Measurements from ENCODE around the gene SLC9A9.

SLC9A9 gene

DNA sequence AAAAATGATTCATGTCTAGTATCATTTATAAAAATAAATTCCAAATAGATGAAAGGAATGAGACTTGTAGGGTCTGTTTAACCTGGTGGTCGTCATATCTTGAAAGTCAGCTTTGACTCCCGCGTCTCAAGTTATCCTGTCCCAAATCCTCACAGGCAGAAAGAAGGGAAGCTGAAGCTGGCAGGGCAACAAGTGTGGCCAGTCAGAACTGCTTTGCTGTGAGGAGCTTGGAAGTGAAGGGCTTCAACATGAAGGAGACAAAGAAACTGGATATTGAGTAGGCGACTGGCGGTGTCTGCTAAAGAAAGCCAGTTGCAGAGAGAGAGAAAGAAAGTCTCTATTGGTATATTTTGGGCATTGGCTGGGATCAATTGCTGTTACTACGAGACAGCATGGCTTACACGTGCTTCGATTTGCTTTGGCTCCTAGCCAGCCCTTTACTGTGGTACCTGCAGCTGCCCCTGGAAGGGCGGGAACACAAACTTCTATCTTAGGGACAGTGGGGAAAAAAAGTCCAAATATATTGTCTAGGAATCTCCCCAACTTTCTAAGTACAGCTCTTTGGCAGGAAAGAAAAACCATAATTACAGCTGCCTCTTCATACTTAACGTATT, 621.5 kb downstream of the SLC9A9 start:
- DNase-seq (ENCODE audit: low read depth in 2 of 2, low spot score in 1 of 2), result no peak

DNA sequence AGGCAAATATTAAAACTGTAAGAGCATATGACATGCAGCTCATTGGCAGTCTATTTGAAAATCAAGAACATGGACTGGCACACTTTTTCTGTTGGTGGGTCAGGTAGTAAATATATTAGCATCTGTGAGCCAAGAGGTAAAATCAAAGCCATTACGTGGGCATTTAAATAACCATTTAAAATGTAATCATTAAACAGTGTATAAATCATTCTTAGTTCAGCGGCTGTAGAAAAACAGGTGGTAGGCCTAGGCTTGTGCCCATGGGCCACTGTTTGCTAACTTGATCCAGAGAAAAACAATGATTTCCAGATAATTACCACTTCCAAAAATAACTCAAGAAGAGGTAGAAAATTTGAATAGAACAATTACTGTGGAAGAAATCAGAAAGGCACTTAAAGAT, 623.6 kb downstream of the SLC9A9 start:
- DNase-seq (ENCODE audit: low read depth in 2 of 2, low spot score in 1 of 2), result no peak

DNA sequence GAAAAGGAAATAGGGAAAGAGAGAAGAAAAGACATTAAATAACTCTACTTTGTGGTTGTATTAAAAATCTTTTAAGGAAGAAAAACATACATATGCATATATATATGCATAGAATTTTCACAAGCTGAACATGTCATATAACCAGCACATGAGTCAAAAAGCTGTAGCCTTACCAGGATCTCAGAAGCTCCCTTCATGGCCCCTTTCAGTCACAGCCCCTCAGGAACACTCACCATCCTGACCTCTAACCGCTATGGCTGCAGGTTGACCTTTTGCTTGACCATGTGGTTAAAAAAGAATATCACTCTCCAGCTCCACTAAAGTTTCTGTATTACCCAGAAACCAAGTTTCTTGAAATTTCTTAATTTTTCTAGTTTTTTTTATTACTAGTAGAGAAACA, 625.3 kb downstream of the SLC9A9 start:
- DNase-seq (ENCODE audit: low read depth in 2 of 2, low spot score in 1 of 2), result no peak

DNA sequence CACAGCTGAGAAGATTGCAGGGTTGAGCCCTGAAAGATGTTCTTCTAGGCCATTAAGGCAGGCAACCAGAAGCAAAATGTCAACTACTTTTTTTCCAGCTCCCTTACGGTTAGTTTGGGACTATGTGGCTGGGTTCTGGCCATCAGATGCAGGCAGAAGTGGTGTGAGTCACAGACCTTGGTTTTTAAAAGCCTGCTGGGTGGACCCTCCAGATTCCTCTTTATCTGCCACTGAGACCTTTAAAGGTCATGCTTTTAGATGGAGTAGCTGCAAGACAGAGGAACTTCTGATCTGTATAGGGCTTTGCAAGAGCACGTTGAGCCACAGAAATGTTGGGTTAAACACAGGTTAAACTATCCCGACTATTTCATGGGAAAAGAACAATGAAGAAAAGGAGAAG, 625.8 kb downstream of the SLC9A9 start:
- DNase-seq (ENCODE audit: low read depth in 2 of 2, low spot score in 1 of 2), result no peak

DNA sequence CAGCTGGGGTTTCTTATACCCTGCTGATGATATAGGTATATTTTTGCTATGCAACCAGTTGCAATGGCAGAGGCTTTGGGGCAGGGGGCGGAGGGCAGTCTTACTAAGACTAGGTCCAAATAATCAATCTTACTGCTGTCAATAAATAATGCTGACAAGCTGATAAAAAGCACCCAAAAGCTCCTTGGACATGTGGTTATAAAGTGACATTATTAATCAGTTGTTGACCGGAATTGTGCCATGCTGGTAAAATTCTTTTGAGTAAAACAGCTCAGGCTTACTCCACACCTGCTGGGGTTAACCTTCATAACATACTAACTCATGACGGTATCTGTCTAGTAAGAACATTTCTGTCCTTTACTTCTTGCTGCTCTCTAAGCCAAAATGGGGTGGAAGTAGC, 626.8 kb downstream of the SLC9A9 start:
- DNase-seq (ENCODE audit: low read depth in 2 of 2, low spot score in 1 of 2), result no peak

DNA sequence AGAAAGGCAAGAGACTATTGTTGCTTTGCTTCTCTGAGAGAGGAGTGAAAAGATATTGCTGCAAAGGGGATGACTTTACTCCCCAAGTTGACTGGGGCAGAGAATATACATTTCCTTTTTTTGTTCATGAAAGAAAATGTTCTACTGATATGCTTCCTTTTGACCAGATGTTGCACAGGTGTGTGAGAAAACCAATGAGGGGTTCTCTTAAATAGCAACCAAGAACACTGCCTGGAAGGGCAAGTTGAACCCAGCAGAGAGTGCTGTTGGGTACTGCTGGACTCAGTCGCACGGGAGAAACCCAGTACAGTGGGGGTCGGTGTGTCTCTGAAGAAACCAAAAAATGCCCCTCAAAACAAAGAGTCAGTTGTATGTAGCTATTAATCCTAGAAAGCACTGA, 627.5 kb downstream of the SLC9A9 start:
- no peak for DNase-seq (ENCODE audit: low read depth in 2 of 2, low spot score in 1 of 2)

DNA sequence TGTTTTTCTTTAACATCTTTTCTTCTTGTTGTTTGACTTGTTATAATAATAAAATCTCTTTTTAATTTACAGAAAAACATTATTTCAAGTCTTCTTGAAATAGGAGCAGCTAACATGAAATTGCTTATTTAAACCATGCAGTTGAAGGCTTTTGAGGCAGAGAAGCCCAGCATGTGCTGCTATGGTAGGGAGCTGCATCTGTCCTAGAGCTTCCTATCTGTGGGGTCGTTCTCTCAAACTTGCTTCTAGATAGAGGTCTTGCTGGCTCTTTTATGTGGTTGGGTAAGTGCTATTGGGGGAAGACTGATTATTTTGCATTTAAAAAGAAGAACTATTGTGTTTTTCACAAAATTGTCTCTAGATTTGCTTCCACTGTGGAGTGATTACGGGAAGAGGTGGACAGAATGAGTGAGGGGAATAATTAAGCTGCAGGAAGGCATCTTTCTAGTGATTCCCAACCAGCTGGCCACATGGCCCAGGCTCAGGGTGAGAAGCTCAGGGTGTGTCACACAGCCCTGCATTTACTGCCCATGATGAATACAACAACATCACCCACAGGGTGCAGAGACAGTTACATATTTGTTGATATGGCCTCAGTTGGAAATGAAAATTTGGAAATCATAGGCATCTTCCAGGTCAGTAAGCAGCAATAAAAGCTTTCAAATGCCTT, 630.0 kb downstream of the SLC9A9 start:
- DNase-seq (ENCODE audit: low read depth in 2 of 2, low spot score in 1 of 2), result no peak

DNA sequence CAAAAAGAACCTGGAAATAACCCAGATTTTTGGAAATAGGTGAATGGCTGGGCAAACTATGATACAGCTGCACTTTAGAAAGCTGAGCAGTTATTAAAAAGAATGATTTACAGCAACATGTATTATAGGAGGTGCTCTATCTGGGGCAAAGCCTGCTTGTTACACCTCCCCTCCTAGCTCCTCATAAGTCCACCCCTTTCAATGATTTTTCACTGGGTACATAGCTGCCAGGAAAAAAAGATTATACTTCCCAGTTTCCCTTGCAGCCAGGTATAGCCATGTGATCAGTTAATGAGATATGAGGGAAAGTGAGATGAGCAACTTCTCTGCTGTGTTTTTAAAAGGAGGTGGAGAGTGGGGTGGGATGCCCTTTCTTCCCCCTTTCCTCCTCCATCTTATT, 631.0 kb downstream of the SLC9A9 start:
- DNase-seq (ENCODE audit: low read depth in 2 of 2, low spot score in 1 of 2), result no peak

DNA sequence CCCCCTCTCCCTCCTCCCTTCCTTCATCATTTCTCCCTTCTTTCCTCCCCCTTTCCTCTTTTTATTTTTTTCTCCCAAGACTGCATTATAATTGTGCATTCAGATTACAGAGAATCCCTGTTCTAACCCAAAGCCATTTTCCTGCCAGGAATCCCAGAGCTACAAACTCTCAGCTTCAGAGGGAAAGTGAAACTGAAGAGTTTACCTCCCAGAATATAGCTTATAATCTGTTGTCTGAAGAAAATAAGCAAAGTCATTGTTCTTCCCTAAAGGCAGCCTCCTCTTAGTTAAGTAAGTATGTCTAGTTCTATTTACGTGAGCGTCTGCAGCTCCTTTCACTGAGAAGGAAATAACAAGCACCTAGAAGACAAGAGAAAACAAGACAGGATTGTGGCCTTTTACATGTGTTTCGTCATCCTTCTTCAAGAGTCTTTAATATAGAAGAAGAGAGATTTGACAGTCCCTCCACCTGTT, 631.5 kb downstream of the SLC9A9 start:
- no peak for DNase-seq (ENCODE audit: low read depth in 2 of 2, low spot score in 1 of 2)

All from stimulated activated CD8-positive, alpha-beta memory T cell treated with anti-CD3 and anti-CD28 coated beads, Interleukin-4, amount 100 ng/mL, for 1 hour (primary cell).